HAP-1 (cell line): ENCODE data around the gene ERMAP.
A peak's percentile ranks its signal among the peaks of the same experiment; 100 is the strongest.
"Not testable (repeated sequence)": the region's sequence is repeated elsewhere in the genome, so short reads cannot be mapped to it uniquely, and the experiment has no call there.

ENCODE experiments used
- DNase-seq, 2 experiments: peaks; one replicate each; pipeline ENCODE4 v3.0.0-alpha.2; 2016 to 2020; ENCODE audit warnings: low spot score in 2 of 2
- H3K27me3 ChIP-seq: fragments of 250-450 bp; sonication (Bioruptor Pico); 2 replicates; pipeline ENCODE4 v1.5.1; 2020; ENCODE audit warnings: low read depth, mild to moderate bottlenecking, moderate library complexity
- H3K36me3 ChIP-seq: fragments of 250-450 bp; sonication (Bioruptor Pico); replicated peaks from 2 replicates; pipeline ENCODE4 v1.5.1; 2020; ENCODE audit warnings: mild to moderate bottlenecking
- H3K4me1 ChIP-seq: fragments of 250-450 bp; sonication (Bioruptor Pico); 2 replicates; pipeline ENCODE4 v1.5.1; 2020; ENCODE audit warnings: mild to moderate bottlenecking
- H3K4me3 ChIP-seq: fragments of 250-450 bp; sonication (Bioruptor Pico); 2 replicates; pipeline ENCODE4 v1.5.1; 2020; ENCODE audit warnings: mild to moderate bottlenecking, moderate library complexity
- H3K9me3 ChIP-seq: fragments of 250-450 bp; sonication (Bioruptor Pico); 2 replicates; pipeline ENCODE4 v1.5.1; 2020; ENCODE audit warnings: mild to moderate bottlenecking, moderate library complexity
- in situ Hi-C: fragments of 300-500 bp; cut with MboI; formaldehyde crosslinking; loops from 3 replicates; pipeline ENCODE4 v1.14.3; 2020; ENCODE audit warnings: low sequenced_read_pairs, inconsistent platforms, mixed read lengths

ERMAP gene

GRCh38 chr1:42784946-42785693 is 31.8 kb upstream of the ERMAP start, which contains the start of gene TMEM269:
TMEM269 (plus strand) TSS chr1:42784991; CDS start chr1:42789894, 4,903 bp downstream.
- no peaks in the 10 kb centered on the region for H3K9me3 ChIP-seq
- in situ Hi-C loops: no loop called here
- no peak for DNase-seq
- H3K36me3 ChIP-seq: peaks cover 14% of the 10 kb centered on the region
- H3K4me3 ChIP-seq: no peak within 1 kb of the TSS
- no peaks in the 10 kb centered on the region for H3K27me3 ChIP-seq
- no peaks in the 10 kb centered on the region for H3K4me1 ChIP-seq

DNA sequence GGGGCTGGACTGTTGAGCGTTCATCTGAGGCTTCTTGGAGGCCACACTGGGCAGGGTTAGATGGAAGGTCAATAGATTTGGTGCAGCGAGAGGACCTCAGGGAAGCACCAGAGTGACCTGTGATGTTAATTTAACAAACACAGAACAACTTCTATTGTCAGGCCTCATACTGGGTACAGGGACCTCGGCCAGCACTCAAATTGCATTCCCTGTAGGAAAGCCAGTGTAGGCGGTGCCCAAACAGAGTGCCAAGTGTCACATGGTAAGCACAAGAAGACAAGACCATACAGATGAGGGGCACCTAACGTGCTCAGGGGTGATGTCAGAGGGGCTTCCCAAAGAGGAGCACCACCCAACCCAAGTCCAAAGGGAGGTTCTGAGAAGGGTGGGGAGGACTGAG is 30.8 kb upstream of the ERMAP start:
- H3K4me1 ChIP-seq: no peaks in the 10 kb centered on the region
- no peaks in the 10 kb centered on the region for H3K9me3 ChIP-seq
- in situ Hi-C loops: no loop called here
- no peak overlapping the region for H3K4me3 ChIP-seq
- DNase-seq: no peak
- no peaks in the 10 kb centered on the region for H3K27me3 ChIP-seq
- H3K36me3 ChIP-seq: peaks cover 8% of the 10 kb centered on the region

GRCh38 chr1:42788021-42788420 is 28.9 kb upstream of the ERMAP start:
- Histone ChIP-seq H3K9me3 (no peaks in the 10 kb centered on the region), H3K4me1 (no peaks in the 10 kb centered on the region), H3K36me3 (peaks cover 3% of the 10 kb centered on the region; the same call in 1 of the 2 replicates), H3K27me3 (no peaks in the 10 kb centered on the region), H3K4me3 (no peak overlapping the region)
- DNase-seq: no peak
- in situ Hi-C loops: no loop called here

GRCh38 chr1:42793824-42794223 is 23.1 kb upstream of the ERMAP start:
- Histone ChIP-seq H3K9me3 (no peaks in the 10 kb centered on the region), H3K36me3 (no peaks in the 10 kb centered on the region), H3K27me3 (no peaks in the 10 kb centered on the region), H3K4me3 (no peak overlapping the region), H3K4me1 (no peaks in the 10 kb centered on the region)
- in situ Hi-C loops: no loop called here
- DNase-seq: no peak

DNA sequence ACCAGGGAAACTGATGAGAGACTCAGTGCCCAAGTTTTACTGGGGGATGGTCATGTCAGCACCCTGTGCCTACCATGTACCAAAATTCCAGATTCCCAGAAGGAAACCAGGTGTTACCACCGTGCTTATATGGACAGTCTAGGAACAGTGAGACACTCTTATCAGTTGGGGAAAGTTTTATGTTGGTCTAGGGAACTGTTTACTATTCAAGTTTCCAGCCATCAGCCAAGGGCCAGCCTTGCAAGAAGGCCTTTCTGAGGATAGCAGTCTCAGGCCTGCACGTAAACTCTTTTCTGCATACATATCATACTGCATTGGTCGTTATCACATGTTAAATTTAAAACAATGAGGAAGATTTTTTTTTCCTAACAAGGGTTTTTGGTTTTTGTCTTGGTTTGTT is 19.5 kb upstream of the ERMAP start:
- H3K36me3 ChIP-seq: no peaks in the 10 kb centered on the region
- in situ Hi-C loops: no loop called here

GRCh38 chr1:42797979-42798378 is 18.9 kb upstream of the ERMAP start:
- H3K36me3 ChIP-seq: no peaks in the 10 kb centered on the region
- DNase-seq: no peak
- no peaks in the 10 kb centered on the region for H3K27me3 ChIP-seq
- in situ Hi-C loops: no loop called here
- H3K4me3 ChIP-seq: no peak overlapping the region
- no peaks in the 10 kb centered on the region for H3K9me3 ChIP-seq
- no peaks in the 10 kb centered on the region for H3K4me1 ChIP-seq

More for the DNA sequence above, 19.5 kb upstream of the ERMAP start:
- Histone ChIP-seq H3K27me3 (no peaks in the 10 kb centered on the region), H3K4me1 (no peaks in the 10 kb centered on the region), H3K4me3 (no peak overlapping the region), H3K9me3 (no peaks in the 10 kb centered on the region)
- no peak for DNase-seq

DNA sequence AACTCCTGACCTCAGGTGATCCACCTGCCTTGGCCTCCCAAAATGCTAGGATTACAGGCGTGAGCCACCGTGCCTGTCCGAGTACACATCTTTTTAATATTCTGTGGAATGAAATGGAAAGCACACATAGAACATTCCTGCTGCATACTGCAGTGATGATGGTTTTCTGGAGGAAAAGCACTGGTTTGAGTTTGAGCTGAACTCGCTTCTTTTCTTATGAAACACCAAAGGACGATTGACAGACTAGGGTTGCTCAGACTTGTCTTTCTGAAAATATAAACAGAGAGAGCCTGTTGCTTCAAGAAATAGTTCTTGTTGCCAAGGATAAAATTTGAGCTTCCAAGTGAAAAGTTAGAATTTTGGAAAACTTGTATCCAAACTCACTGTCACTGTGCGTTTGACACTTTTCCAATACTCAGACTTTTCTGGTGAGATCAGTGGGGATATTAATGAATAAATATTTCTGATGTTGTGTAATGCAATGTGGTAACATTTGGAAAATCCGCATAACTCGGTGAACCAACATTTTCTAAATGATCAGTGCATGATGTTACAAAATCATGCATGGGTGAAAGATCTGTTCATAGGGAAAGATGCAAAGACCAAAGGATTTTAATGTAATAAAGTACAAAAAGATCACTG is 15.0 kb upstream of the ERMAP start:
- in situ Hi-C loops: no loop called here
- H3K4me1 ChIP-seq: no peaks in the 10 kb centered on the region
- no peak for DNase-seq
- H3K36me3 ChIP-seq: no peaks in the 10 kb centered on the region
- 0 out of 2 replicates have a peak, but pooled peaks cover 2% of the 10 kb centered on the region for H3K9me3 ChIP-seq
- no peaks in the 10 kb centered on the region for H3K27me3 ChIP-seq
- no peak overlapping the region for H3K4me3 ChIP-seq

DNA sequence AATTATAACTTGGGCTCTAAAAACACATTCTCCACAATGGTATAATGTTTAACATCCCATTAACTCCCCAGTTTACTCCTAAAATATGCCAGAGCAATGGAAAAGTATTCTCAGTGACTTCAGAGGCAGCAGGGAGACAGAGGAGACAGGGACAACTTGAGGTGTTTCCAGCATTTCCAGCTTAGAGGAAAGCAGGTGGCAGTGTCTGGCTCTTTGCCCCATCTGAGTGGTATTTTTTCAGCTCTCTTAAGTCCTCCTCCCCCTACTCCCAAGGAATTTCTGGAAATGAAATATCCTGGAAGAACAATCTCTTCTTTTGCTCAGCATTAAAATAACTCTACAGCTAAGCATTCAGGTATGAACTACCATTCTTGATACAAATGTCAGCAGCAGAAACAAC is 10.8 kb upstream of the ERMAP start:
- Histone ChIP-seq H3K36me3 (no peaks in the 10 kb centered on the region), H3K4me3 (no peak overlapping the region), H3K9me3 (0 out of 2 replicates have a peak, but pooled peaks cover 2% of the 10 kb centered on the region), H3K4me1 (no peaks in the 10 kb centered on the region), H3K27me3 (no peaks in the 10 kb centered on the region)
- in situ Hi-C loops: no loop called here
- no peak for DNase-seq

DNA sequence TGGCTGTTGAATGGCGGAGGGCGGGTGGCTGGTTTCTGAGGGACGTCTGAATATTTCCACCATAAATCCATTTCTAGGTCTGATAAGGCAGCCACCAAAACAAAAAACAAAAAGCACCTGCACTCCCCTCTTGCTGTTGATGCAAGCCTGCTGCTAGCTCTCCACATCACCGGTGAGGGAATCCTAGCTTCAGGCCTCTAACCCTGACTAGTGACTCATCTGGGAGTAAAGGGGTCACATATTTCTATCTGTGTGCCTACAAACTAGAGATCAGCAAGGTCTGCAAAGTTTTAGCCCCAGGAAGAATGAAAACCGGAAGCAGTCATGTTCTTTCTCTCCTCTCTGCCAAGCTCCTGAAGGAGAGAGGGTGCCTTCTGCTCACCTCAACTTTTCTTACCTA is 10.3 kb upstream of the ERMAP start:
- in situ Hi-C loops: no loop called here
- H3K4me1 ChIP-seq: no peaks in the 10 kb centered on the region
- H3K9me3 ChIP-seq: 0 out of 2 replicates have a peak, but pooled peaks cover 2% of the 10 kb centered on the region
- H3K4me3 ChIP-seq: no peak overlapping the region
- DNase-seq: no peak
- no peaks in the 10 kb centered on the region for H3K36me3 ChIP-seq
- H3K27me3 ChIP-seq: no peaks in the 10 kb centered on the region

GRCh38 chr1:42807056-42807668 is 9.8 kb upstream of the ERMAP start:
- Histone ChIP-seq H3K27me3 (no peaks in the 10 kb centered on the region), H3K4me1 (no peaks in the 10 kb centered on the region), H3K4me3 (no peak overlapping the region), H3K36me3 (no peaks in the 10 kb centered on the region), H3K9me3 (0 out of 2 replicates have a peak, but pooled peaks cover 2% of the 10 kb centered on the region)
- no peak for DNase-seq
- in situ Hi-C loops: no loop called here

- H3K36me3 ChIP-seq, in situ Hi-C loops, H3K9me3 ChIP-seq, DNase-seq, H3K27me3 ChIP-seq, H3K4me3 ChIP-seq, H3K4me1 ChIP-seq: not testable (repeated sequence)
Observed at GRCh38 chr1:42814815-42815214, 2.1 kb upstream of the ERMAP start.

- peak overlapping the region; percentile 65 for H3K4me3 ChIP-seq
- no peaks in the 10 kb centered on the region for H3K9me3 ChIP-seq
- no peaks in the 10 kb centered on the region for H3K27me3 ChIP-seq
- H3K36me3 ChIP-seq: no peaks in the 10 kb centered on the region
- in situ Hi-C loops: no loop called here
- H3K4me1 ChIP-seq: peaks cover 9% of the 10 kb centered on the region
- peak in 1 of 2 experiments; percentile 10 for DNase-seq
Observed at GRCh38 chr1:42815941-42816584, 859 bp upstream of the ERMAP start.

- H3K9me3 ChIP-seq: no peaks in the 10 kb centered on the region
- DNase-seq: no peak
- peaks cover 9% of the 10 kb centered on the region for H3K4me1 ChIP-seq
- H3K36me3 ChIP-seq: no peaks in the 10 kb centered on the region
- H3K4me3 ChIP-seq: peak overlapping the region; percentile 65
- H3K27me3 ChIP-seq: no peaks in the 10 kb centered on the region
- in situ Hi-C loops: no loop called here
Observed at GRCh38 chr1:42817440-42817767, 482 bp downstream of the ERMAP start.

- Histone ChIP-seq H3K36me3 (no peaks in the 10 kb centered on the region), H3K4me3 (no peak overlapping the region), H3K4me1 (peaks cover 15% of the 10 kb centered on the region), H3K9me3 (no peaks in the 10 kb centered on the region), H3K27me3 (no peaks in the 10 kb centered on the region)
- no peak for DNase-seq
- in situ Hi-C loops: no loop called here
Observed at GRCh38 chr1:42817976-42818375, 1.1 kb downstream of the ERMAP start.
